IMR-90 (cell line): ENCODE results near the gene PAPPA.

Experiments
- BHLHE40 ChIP-seq: fragments of 150-350 bp; IDR thresholded peaks from 2 replicates; pipeline ENCODE4 v1.6.1; 2016; ENCODE audit warnings: mild to moderate bottlenecking, low read depth, low read length
- CHD1 ChIP-seq: IDR thresholded peaks from 2 replicates; pipeline ENCODE4 v1.6.1; 2012; ENCODE audit warnings: low read depth, low read length, improper control_type of control experiment
- FOS ChIP-seq: fragments of 150-350 bp; IDR thresholded peaks from 2 replicates; pipeline ENCODE4 v1.6.1; 2016; ENCODE audit warnings: low read depth, low read length
- MAFK ChIP-seq: IDR thresholded peaks from 2 replicates; pipeline ENCODE4 v1.6.1; 2012; ENCODE audit warnings: low read depth, low read length, improper control_type of control experiment
- MXI1 ChIP-seq: IDR thresholded peaks from 2 replicates; pipeline ENCODE4 v1.6.1; 2012; ENCODE audit warnings: low read depth, mild to moderate bottlenecking, low read length, moderate library complexity, borderline replicate concordance
- NFE2L2 ChIP-seq: fragments of 150-350 bp; IDR thresholded peaks from 2 replicates; pipeline ENCODE4 v1.6.1; 2016; ENCODE audit warnings: low read depth, mild to moderate bottlenecking, low read length
- POLR2A ChIP-seq: IDR thresholded peaks from 2 replicates; pipeline ENCODE4 v1.6.1; 2012; ENCODE audit warnings: mild to moderate bottlenecking, low read depth, low read length
- RAD21 ChIP-seq: IDR thresholded peaks from 2 replicates; pipeline ENCODE4 v1.6.1; 2012; ENCODE audit warnings: low read length, improper control_type of control experiment
- RCOR1 ChIP-seq: IDR thresholded peaks from 2 replicates; pipeline ENCODE4 v1.6.1; 2012; ENCODE audit warnings: mild to moderate bottlenecking, low read length, improper control_type of control experiment; ENCODE audit not compliant: insufficient replicate concordance
- RFX5 ChIP-seq: IDR thresholded peaks from 2 replicates; pipeline ENCODE4 v1.8.0; 2012; ENCODE audit warnings: low read depth, mild to moderate bottlenecking, low read length, moderate library complexity
- SMC3 ChIP-seq: fragments of 150-350 bp; IDR thresholded peaks from 2 replicates; pipeline ENCODE4 v1.6.1; 2016; ENCODE audit warnings: low read depth, mild to moderate bottlenecking, antibody characterized with exemption, low read length, moderate library complexity
- TF ChIP-seq, protein P1 (sequence below): conservative IDR thresholded peaks from 2 replicates; pipeline ENCODE4 v1.5.1; 2012; ENCODE audit warnings: mild to moderate bottlenecking, low read depth, low read length, improper control_type of control experiment
- TF ChIP-seq, protein P2 (sequence below): fragments of 150-350 bp; IDR thresholded peaks from 2 replicates; pipeline ENCODE4 v1.6.1; 2017; ENCODE audit warnings: mild to moderate bottlenecking, antibody characterized with exemption, low read length, low read depth
- TF ChIP-seq, protein P3 (sequence below): fragments of 150-350 bp; IDR thresholded peaks from 2 replicates; pipeline ENCODE4 v1.6.1; 2016; ENCODE audit warnings: low read depth, mild to moderate bottlenecking, low read length, moderate library complexity, borderline replicate concordance

GRCh38 chr9:116425244-116425643, 271.7 kb downstream of the PAPPA start:
- TF ChIP-seq, protein P1, sequence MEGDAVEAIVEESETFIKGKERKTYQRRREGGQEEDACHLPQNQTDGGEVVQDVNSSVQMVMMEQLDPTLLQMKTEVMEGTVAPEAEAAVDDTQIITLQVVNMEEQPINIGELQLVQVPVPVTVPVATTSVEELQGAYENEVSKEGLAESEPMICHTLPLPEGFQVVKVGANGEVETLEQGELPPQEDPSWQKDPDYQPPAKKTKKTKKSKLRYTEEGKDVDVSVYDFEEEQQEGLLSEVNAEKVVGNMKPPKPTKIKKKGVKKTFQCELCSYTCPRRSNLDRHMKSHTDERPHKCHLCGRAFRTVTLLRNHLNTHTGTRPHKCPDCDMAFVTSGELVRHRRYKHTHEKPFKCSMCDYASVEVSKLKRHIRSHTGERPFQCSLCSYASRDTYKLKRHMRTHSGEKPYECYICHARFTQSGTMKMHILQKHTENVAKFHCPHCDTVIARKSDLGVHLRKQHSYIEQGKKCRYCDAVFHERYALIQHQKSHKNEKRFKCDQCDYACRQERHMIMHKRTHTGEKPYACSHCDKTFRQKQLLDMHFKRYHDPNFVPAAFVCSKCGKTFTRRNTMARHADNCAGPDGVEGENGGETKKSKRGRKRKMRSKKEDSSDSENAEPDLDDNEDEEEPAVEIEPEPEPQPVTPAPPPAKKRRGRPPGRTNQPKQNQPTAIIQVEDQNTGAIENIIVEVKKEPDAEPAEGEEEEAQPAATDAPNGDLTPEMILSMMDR, result no peak
- no peak for TF ChIP-seq RAD21
- no peak for TF ChIP-seq POLR2A
- TF ChIP-seq CHD1, result no peak
- TF ChIP-seq MAFK, result no peak
- TF ChIP-seq RCOR1, result no peak
- TF ChIP-seq FOS, result no peak
- TF ChIP-seq RFX5, result no peak
- TF ChIP-seq SMC3, result no peak
- TF ChIP-seq, protein P2, sequence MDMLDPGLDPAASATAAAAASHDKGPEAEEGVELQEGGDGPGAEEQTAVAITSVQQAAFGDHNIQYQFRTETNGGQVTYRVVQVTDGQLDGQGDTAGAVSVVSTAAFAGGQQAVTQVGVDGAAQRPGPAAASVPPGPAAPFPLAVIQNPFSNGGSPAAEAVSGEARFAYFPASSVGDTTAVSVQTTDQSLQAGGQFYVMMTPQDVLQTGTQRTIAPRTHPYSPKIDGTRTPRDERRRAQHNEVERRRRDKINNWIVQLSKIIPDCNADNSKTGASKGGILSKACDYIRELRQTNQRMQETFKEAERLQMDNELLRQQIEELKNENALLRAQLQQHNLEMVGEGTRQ, result no peak
- TF ChIP-seq BHLHE40, result no peak
- TF ChIP-seq, protein P3, sequence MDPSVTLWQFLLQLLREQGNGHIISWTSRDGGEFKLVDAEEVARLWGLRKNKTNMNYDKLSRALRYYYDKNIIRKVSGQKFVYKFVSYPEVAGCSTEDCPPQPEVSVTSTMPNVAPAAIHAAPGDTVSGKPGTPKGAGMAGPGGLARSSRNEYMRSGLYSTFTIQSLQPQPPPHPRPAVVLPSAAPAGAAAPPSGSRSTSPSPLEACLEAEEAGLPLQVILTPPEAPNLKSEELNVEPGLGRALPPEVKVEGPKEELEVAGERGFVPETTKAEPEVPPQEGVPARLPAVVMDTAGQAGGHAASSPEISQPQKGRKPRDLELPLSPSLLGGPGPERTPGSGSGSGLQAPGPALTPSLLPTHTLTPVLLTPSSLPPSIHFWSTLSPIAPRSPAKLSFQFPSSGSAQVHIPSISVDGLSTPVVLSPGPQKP, result no peak
- no peak for TF ChIP-seq NFE2L2
- no peak for TF ChIP-seq MXI1
